Measurements from ENCODE around the gene KRTAP12-1. TPM values are rescaled to one million over a fixed set of nuclear protein-coding genes. Genes with fewer than 3 reads are reported as not detected.
"Not testable (repeated sequence)": the region's sequence is repeated elsewhere in the genome, so short reads cannot be mapped to it uniquely, and the experiment has no call there.

Gene KRTAP12-1
- total RNA-seq, 1 donor from 2014 or later = not detected

GRCh38 chr21:44643741-44644310, 38.1 kb downstream of the KRTAP12-1 start:
- DNase-seq = no peak

GRCh38 chr21:44640761-44641160, 41.2 kb downstream of the KRTAP12-1 start:
- no peak for DNase-seq

GRCh38 chr21:44639331-44639655, 42.7 kb downstream of the KRTAP12-1 start:
- DNase-seq = no peak

GRCh38 chr21:44638506-44639330, 43.2 kb downstream of the KRTAP12-1 start:
- DNase-seq = not testable (repeated sequence)

- not testable (repeated sequence) for DNase-seq
Measured at GRCh38 chr21:44637851-44638348, 44.1 kb downstream of the KRTAP12-1 start.

GRCh38 chr21:44637018-44637850, 44.7 kb downstream of the KRTAP12-1 start, which contains the start of gene KRTAP10-10:
TSS of gene KRTAP10-10 (plus strand) at chr21:44637356. CDS start at chr21:44637418, 62 bp downstream.
- DNase-seq = no peak

GRCh38 chr21:44636209-44637017, 45.5 kb downstream of the KRTAP12-1 start:
- no peak for DNase-seq

- DNase-seq = no peak
Measured at GRCh38 chr21:44632067-44632466, 49.9 kb downstream of the KRTAP12-1 start.

Other genes starting within 250 kb of the KRTAP12-1 start
- 1.9 and 2.1 TPM in 2 replicates for gene LRRC3, start 226.7 kb downstream of the KRTAP12-1 start, total RNA-seq
- gene KRTAP10-1, start 142.0 kb downstream of the KRTAP12-1 start, total RNA-seq = not detected in 2 replicates
- gene KRTAP10-2, start 130.7 kb downstream of the KRTAP12-1 start, total RNA-seq = not detected in 2 replicates
- not detected in 2 replicates for gene KRTAP10-3, start 123.4 kb downstream of the KRTAP12-1 start, total RNA-seq
- gene KRTAP10-4, start 108.4 kb downstream of the KRTAP12-1 start, total RNA-seq = not detected in 2 replicates
- gene KRTAP10-5, start 101.6 kb downstream of the KRTAP12-1 start, total RNA-seq = not detected in 2 replicates
- not detected in 2 replicates for gene KRTAP10-6, start 89.7 kb downstream of the KRTAP12-1 start, total RNA-seq
- not detected in 2 replicates for gene KRTAP10-7, start 81.6 kb downstream of the KRTAP12-1 start, total RNA-seq
- not detected in 2 replicates for gene KRTAP10-8, start 70.1 kb downstream of the KRTAP12-1 start, total RNA-seq
- gene KRTAP10-9, start 55.1 kb downstream of the KRTAP12-1 start, total RNA-seq = not detected in 2 replicates
- not detected in 2 replicates for gene KRTAP10-10, start 44.8 kb downstream of the KRTAP12-1 start, total RNA-seq
- not detected in 2 replicates for gene KRTAP10-11, start 35.7 kb downstream of the KRTAP12-1 start, total RNA-seq
- gene KRTAP12-4, start 27.5 kb downstream of the KRTAP12-1 start, total RNA-seq = not detected in 2 replicates
- not detected in 2 replicates for gene KRTAP12-3, start 24.2 kb downstream of the KRTAP12-1 start, total RNA-seq
- not detected in 2 replicates for gene KRTAP12-2, start 15.2 kb downstream of the KRTAP12-1 start, total RNA-seq
- not detected in 2 replicates for gene KRTAP10-12, start 15.0 kb upstream of the KRTAP12-1 start, total RNA-seq
- 0.47 and 1.0 TPM in 2 replicates for gene TSPEAR, start 29.4 kb upstream of the KRTAP12-1 start, total RNA-seq
- 74.1 and 85.3 TPM in 2 replicates for gene UBE2G2, start 119.7 kb upstream of the KRTAP12-1 start, total RNA-seq
- gene SUMO3, start 135.9 kb upstream of the KRTAP12-1 start, total RNA-seq = 75.2 and 107 TPM in 2 replicates
- gene PTTG1IP, start 191.5 kb upstream of the KRTAP12-1 start, total RNA-seq = 505 and 528 TPM in 2 replicates
- 0.05 and 0.34 TPM in 2 replicates for gene ITGB2, start 238.7 kb upstream of the KRTAP12-1 start, total RNA-seq

Data from dermis blood vessel endothelial cell (primary cell).